DND-41 (cell line): Measurements from ENCODE around the gene APLN.

Experiments
- ATAC-seq: fragments of 200-7000 bp; cut with Tn5 transposase; 3 replicates; pipeline ENCODE4 v1.9.1; 2021; ENCODE audit warnings: low read depth; ENCODE audit not compliant: insufficient read depth
- DNase-seq: peaks from one replicate; pipeline ENCODE4 v3.0.0-alpha.2; 2020
- H2AFZ ChIP-seq: 2 replicates; pipeline ENCODE4 v1.6.0; 2012; ENCODE audit warnings: low read depth, low read length
- H3K27ac ChIP-seq: 2 replicates; pipeline ENCODE4 v1.5.1; 2012; ENCODE audit warnings: low read length, inconsistent platforms
- H3K27me3 ChIP-seq: fragments of 200-600 bp; sonication (generic); 2 replicates; pipeline ENCODE4 v1.6.0; 2012; ENCODE audit warnings: low read length, mild to moderate bottlenecking, inconsistent platforms; ENCODE audit not compliant: insufficient read depth, poor library complexity
- H3K36me3 ChIP-seq: 2 replicates; pipeline ENCODE4 v1.5.1; 2012; ENCODE audit warnings: low read length, inconsistent platforms; ENCODE audit not compliant: insufficient read depth
- H3K4me1 ChIP-seq: 2 replicates; pipeline ENCODE4 v1.5.1; 2012; ENCODE audit warnings: mild to moderate bottlenecking, low read length; ENCODE audit not compliant: insufficient read depth
- H3K4me2 ChIP-seq: 2 replicates; pipeline ENCODE4 v1.6.0; 2012; ENCODE audit warnings: mild to moderate bottlenecking, moderate library complexity, low read length, inconsistent platforms; ENCODE audit not compliant: insufficient read depth
- H3K4me3 ChIP-seq, 2 experiments: fragments of 200-600 bp in 1 of 2; shearing (Covaris generic) in 1 of 2; 2 replicates each; pipeline ENCODE4 v1.5.1; 2012 to 2016; ENCODE audit warnings: inconsistent platforms in 2 of 2, low read length in 2 of 2, mild to moderate bottlenecking in 2 of 2, low read depth in 1 of 2, moderate library complexity in 1 of 2
- H3K79me2 ChIP-seq: 2 replicates; pipeline ENCODE4 v1.6.0; 2012; ENCODE audit warnings: low read length, inconsistent platforms; ENCODE audit not compliant: insufficient read depth
- H3K9ac ChIP-seq: 2 replicates; pipeline ENCODE4 v1.6.0; 2012; ENCODE audit warnings: low read depth, mild to moderate bottlenecking, inconsistent platforms, low read length, moderate library complexity
- H3K9me3 ChIP-seq: 2 replicates; pipeline ENCODE4 v1.5.1; 2012; ENCODE audit warnings: low read length, moderate library complexity, mild to moderate bottlenecking, inconsistent platforms; ENCODE audit not compliant: insufficient read depth, severe bottlenecking
- H4K20me1 ChIP-seq: 2 replicates; pipeline ENCODE4 v1.6.0; 2012; ENCODE audit warnings: low read length; ENCODE audit not compliant: insufficient read depth
- CTCF ChIP-seq: IDR thresholded peaks from 2 replicates; pipeline ENCODE4 v1.5.1; 2012; ENCODE audit warnings: borderline replicate concordance, low read length, moderate library complexity, mild to moderate bottlenecking; ENCODE audit not compliant: poor library complexity, severe bottlenecking; ENCODE audit errors: extremely low read depth
- EZH2 ChIP-seq: IDR thresholded peaks from 3 replicates; pipeline ENCODE4 v1.6.1; 2012; ENCODE audit warnings: borderline replicate concordance, low read depth, mild to moderate bottlenecking, moderate library complexity, low read length, inconsistent platforms; ENCODE audit not compliant: severe bottlenecking

The APLN gene

GRCh38 chrX:129599996-129600395, 54.8 kb downstream of the APLN start:
- Histone ChIP-seq H3K27me3 (no peaks in the 10 kb centered on the region), H2AFZ (no peak overlapping the region), H3K9me3 (no peaks in the 10 kb centered on the region), H4K20me1 (no peaks in the 10 kb centered on the region), H3K36me3 (no peaks in the 10 kb centered on the region; the same call in 1 of the 2 replicates), H3K9ac (no peak overlapping the region), H3K27ac (no peak overlapping the region), H3K4me3 (no peak overlapping the region), H3K4me1 (peaks cover 16% of the 10 kb centered on the region), H3K79me2 (no peaks in the 10 kb centered on the region), H3K4me2 (no peak overlapping the region)
- TF ChIP-seq CTCF (no peak), EZH2 (no peak)
- ATAC-seq, result no peak
- no peak for DNase-seq

GRCh38 chrX:129599499-129599898, 55.3 kb downstream of the APLN start:
- Histone ChIP-seq H3K9ac (no peak overlapping the region), H3K9me3 (no peaks in the 10 kb centered on the region), H3K36me3 (no peaks in the 10 kb centered on the region; the same call in 1 of the 2 replicates), H3K4me1 (peaks cover 11% of the 10 kb centered on the region), H3K79me2 (no peaks in the 10 kb centered on the region), H3K27me3 (no peaks in the 10 kb centered on the region), H3K4me3 (no peak overlapping the region), H2AFZ (no peak overlapping the region), H3K27ac (no peak overlapping the region), H3K4me2 (no peak overlapping the region), H4K20me1 (no peaks in the 10 kb centered on the region)
- ATAC-seq, result no peak
- DNase-seq, result no peak
- TF ChIP-seq CTCF (no peak), EZH2 (no peak)

- no peaks in the 10 kb centered on the region for H3K27me3 ChIP-seq
- no peaks in the 10 kb centered on the region for H4K20me1 ChIP-seq
- H3K27ac ChIP-seq, result no peak overlapping the region
- H3K9ac ChIP-seq, result no peak overlapping the region
- DNase-seq (no peak), ATAC-seq (peak; percentile 34; the same call in 1 of the 3 replicates)
- no peak overlapping the region for H2AFZ ChIP-seq
- H3K36me3 ChIP-seq, result no peaks in the 10 kb centered on the region; the same call in 1 of the 2 replicates
- H3K4me3 ChIP-seq, result no peak overlapping the region
- H3K9me3 ChIP-seq, result no peaks in the 10 kb centered on the region
- H3K4me2 ChIP-seq, result no peak overlapping the region
- H3K4me1 ChIP-seq, result peaks cover 3% of the 10 kb centered on the region; the same call in 1 of the 2 replicates
- H3K79me2 ChIP-seq, result no peaks in the 10 kb centered on the region
- TF ChIP-seq CTCF (no peak), EZH2 (no peak)
These were observed 56.9 kb downstream of the APLN start for GRCh38 chrX:129597905-129598304.

- H4K20me1 ChIP-seq, result no peaks in the 10 kb centered on the region
- H3K27me3 ChIP-seq, result no peaks in the 10 kb centered on the region
- H3K36me3 ChIP-seq, result peaks cover 4% of the 10 kb centered on the region; the same call in 1 of the 2 replicates
- H2AFZ ChIP-seq, result no peak overlapping the region
- no peak overlapping the region for H3K9ac ChIP-seq
- no peak overlapping the region for H3K4me2 ChIP-seq
- no peak overlapping the region for H3K4me3 ChIP-seq
- H3K79me2 ChIP-seq, result no peaks in the 10 kb centered on the region
- TF ChIP-seq EZH2 (no peak), CTCF (no peak)
- H3K4me1 ChIP-seq, result peaks cover 3% of the 10 kb centered on the region; the same call in 1 of the 2 replicates
- no peak overlapping the region for H3K27ac ChIP-seq
- no peak for ATAC-seq
- no peak for DNase-seq
- H3K9me3 ChIP-seq, result no peaks in the 10 kb centered on the region
These were observed 58.7 kb downstream of the APLN start for GRCh38 chrX:129596077-129596476.
